Measurements from ENCODE around the gene RGS7.
"Not testable (repeated sequence)": the region's sequence is repeated elsewhere in the genome, so short reads cannot be mapped to it uniquely, and the experiment has no call there.

Gene RGS7

DNA sequence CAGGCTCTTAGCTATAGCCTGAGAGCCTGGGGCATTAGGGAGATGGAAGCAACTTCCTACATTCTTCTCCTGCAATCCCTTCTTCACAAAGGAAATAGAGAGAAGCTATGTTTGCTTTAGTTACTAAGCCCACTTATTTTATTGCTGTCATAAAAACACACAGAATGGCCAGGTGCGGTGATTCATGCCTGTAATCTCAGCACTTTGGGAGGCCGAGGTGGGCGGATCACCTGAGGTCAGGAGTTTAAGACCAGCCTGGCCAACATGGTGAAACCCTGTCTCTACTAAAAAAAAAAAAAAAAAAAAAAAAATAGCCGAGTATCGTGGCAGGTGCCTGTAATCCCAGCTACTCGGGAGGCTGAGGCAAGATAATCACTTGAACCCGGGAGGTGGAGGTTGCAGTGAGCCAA, 573.3 kb downstream of the RGS7 start:
- DNase-seq (ENCODE audit: low read depth) = not testable (repeated sequence)

DNA sequence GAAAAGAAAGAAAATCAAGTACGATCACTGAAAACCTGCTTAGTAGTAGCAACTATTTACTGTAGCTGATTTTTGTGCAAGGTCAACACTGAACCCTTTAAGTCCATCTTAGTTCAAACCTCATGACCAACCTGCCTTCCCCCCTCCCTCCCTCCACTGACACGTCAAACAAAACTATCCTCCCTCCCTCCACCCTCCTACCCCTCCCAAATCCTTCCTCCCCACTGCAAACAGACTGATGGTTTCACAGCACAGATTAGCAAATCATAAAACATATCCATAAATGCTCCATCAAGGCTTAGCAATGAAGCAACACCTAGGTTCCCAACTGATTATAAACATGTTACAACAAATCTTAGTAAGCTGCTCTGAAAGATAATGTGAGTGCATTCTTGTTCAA, 580.8 kb downstream of the RGS7 start:
- DNase-seq (ENCODE audit: low read depth) = no peak

DNA sequence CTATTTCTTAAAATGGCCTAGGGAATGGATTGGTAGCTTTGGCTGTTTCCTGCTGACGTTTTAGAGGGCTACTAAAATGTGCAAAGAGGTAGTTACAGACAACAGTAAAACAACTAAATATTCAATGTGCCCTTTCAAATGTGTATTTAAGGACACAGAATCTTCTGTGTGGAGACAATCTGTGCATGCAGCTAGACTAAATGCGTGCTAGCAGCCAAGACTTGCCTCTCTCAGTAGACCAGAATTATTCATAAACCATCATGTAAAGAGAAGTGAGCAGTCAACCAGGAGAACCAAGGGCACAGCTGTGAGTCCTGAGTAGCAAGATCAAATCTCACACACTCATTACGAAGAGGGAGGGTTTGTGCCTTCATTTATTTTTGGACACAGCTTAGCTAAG, 584.9 kb downstream of the RGS7 start:
- no peak for DNase-seq (ENCODE audit: low read depth)

DNA sequence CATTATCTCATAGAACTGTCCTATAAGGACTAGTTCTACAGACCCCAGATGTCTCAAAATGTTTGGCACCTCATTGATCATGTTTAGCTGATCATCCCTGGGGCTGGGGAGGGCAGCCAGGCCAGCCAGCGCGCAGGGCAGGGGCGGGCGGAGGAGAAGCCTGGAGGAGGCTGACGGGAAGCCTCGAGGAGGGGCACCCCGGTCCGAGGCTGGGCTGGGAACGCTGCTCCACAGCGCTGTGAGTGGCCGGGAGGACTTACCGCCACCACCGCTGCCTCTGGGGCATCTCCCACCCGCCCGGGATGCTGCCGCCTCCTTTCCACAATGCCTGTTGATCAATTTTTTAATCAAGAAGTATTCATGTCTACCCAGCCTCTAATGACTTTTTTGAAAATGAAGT, 585.6 kb downstream of the RGS7 start:
- DNase-seq (ENCODE audit: low read depth) = no peak

DNA sequence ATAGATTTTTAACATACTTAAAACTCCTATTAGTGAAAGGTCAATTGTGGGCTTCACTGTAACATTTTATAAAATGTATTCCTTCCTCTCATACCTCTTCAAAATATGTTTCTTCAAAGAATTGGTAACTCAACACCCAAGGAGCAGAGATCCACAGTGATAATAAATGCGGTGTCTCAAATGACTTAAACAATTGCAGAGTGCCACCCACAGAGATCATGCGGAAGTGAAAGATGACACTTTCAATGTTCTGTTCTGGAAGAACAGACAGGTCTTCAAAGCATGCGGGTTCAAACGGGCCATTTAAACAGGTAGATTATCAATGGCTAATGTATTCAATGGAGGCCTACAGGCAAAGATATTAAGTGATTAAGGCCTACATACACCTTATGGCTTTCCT, 588.0 kb downstream of the RGS7 start:
- no peak for DNase-seq (ENCODE audit: low read depth)

DNA sequence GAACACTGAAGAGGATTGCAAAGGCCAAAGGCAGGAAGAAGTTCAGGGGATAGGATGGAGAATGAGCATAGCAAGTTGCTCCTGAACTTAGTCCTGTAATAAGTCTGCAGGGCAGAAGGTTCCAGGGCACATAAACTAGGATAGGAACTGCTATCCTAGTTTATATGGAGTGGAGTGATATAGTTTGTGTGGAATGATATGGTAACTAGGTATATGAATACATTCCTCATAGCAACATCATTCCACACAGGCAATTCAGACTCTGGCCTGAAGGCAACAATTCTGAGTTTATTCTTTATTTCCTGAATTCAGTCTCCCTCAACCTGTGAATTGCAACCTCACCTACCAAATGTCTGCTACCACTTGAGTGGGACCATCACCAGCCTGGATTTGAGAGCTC, 590.2 kb downstream of the RGS7 start:
- no peak for DNase-seq (ENCODE audit: low read depth)

DNA sequence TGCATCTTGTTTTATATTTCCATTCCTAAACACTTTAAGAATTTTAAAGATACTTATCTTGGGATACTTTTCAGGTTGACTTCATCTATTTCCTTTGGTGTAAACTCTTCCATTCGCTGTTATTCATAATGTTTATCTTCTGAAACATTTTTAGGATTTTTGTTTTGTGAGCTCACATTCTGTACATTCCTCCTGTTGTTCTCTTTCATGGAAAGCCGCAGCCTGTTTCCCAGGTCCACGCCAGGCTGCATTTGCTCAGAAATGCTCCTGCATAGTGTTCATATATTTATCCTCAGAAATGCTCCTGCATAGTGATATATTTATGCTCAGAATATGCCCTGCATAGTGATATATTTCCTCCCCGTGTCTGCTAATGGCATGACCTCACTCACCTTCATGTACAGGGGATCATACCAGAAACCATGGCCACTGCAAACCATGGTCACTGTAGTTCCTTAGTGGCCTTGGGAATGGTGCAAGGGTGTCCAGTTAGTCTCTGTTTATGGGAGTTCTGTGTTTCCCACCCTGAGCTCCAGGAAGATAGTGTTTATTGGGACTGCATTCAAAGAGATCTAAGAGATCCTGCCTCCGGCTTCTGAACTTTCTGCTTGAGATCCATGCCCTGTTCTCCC, 591.2 kb downstream of the RGS7 start:
- DNase-seq (ENCODE audit: low read depth) = no peak

DNA sequence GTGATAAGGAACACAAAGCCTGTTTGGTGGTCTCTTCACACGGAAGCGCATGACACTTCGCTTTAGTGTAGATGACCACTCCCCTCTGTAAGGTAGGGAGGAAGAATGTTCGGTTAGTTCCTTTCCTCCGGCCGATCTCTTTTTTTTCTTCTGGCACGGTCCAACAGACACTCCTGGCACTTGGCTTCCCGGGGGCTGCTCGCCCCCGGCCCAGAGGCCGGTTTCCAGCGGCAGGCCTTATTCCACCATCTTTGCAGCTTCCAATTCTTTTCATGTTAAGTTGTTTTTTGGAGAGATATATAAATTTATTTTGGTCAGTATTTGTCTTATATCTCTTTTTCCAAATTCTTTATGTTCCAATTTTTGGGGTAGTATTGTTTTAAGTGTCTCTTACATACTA, 593.2 kb downstream of the RGS7 start:
- DNase-seq (ENCODE audit: low read depth) = no peak

DNA sequence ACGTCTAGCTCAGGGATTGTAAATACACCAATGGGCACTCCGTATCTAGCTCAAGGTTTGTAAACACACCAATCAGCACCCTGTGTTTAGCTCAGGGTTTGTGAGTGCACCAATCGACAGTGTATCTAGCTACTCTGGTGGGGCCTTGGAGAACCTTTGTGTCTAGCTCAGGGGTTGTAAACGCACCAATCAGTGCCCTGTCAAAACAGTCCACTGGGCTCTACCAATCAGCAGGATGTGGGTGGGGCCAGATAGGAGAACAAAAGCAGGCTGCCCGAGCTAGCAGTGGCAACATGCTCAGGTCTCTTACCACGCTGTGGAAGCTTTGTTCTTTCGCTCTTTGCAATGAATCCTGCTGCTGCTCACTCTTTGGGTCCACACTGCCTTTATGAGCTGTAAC, 593.9 kb downstream of the RGS7 start:
- DNase-seq (ENCODE audit: low read depth) = not testable (repeated sequence)

DNA sequence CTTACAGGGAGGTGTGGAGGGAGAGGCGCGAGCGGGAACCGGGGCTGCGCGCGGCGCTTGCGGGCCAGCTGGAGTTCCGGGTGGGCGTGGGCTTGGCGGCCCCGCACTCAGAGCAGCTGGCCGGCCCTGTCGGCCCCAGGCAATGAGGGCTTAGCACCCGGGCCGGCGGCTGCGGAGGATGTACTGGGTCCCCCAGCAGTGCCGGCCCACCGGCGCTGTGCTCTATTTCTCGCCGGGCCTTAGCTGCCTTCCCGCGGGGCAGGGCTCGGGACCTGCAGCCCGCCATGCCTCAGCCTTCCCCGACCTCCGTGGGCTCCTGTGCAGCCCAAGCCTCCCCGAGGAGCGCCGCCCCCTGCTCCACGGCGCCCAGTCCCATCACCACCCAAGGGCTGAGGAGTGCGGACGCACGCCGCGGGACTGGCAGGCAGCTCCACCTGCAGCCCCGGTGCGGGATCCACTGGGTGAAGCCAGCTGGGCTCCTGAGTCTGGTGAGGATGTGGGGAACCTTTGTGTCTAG, 594.5 kb downstream of the RGS7 start:
- not testable (repeated sequence) for DNase-seq (ENCODE audit: low read depth)

DNA sequence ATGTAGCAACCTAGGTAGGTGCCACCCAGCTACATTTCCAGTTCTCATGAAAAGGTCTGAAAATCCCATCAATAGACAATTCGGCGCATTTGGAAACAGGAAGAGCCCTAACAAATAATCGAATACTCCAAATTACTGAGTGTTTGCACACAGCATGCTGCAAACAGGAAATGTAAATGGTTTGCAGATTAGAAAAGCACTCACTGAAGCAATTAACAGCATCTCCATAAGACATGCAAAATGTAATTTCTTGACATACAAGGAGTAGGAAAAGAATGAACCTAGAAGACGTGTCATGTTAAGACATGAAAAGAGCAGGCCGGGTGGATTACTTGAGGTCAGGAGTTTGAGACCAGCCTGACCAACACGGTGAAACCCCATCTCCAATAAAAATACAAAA, 598.2 kb downstream of the RGS7 start:
- DNase-seq (ENCODE audit: low read depth) = not testable (repeated sequence)

DNA sequence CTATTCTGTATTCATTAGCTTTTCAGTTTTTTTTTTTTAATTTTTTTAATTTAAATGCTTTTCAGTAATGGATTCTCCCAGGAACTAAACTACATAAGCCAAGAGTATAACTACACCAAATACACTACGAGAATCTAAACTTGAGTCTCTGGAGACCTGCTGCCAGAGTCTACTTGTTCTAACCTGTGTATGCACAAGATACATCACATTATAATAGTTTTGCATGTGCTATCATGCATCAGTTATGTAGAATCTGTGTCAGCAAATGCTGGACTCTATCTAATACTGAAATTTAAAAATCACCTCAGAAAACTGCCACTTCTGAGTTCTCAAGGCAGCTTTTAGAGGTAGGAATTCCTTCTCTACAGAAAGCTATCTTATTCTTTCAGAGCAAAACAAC, 598.7 kb downstream of the RGS7 start:
- DNase-seq (ENCODE audit: low read depth) = no peak

DNA sequence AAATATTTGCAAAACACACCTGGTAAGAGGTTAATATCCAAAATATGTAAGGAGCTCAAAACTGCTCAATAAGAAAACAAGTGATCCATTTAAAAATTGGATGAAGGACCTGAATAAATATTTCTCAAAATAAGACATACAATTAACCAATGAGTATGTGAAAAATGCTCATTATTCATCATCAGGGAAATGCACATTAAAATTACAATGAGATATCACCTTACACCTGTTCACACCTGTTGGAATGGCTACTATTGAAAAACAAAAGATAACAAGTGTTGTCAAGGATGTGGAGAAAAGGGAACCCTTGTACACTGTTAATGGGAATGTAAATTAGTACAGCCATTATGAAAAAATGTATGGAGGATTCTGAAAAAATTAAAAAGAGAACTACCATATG, 609.1 kb downstream of the RGS7 start:
- DNase-seq (ENCODE audit: low read depth) = no peak

DNA sequence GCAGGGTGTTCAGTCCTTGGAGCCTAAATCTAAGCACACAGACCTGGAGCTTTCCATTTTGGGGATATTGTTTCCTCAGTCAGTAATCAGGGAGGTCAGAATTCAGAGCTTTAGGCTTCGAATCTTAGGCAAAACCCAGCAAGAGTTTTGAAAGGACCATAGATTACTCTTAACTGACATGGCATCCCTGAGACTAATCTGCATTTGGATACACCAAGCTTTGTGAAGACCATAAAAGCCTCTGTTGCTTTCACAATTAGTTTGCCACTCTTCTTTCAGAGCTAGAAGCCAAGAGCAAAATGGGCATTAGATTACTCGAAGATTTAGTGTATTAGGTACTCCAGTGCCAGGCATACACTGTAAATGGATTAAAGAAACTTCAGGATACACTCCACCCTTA, 613.3 kb downstream of the RGS7 start:
- DNase-seq (ENCODE audit: low read depth) = no peak

DNA sequence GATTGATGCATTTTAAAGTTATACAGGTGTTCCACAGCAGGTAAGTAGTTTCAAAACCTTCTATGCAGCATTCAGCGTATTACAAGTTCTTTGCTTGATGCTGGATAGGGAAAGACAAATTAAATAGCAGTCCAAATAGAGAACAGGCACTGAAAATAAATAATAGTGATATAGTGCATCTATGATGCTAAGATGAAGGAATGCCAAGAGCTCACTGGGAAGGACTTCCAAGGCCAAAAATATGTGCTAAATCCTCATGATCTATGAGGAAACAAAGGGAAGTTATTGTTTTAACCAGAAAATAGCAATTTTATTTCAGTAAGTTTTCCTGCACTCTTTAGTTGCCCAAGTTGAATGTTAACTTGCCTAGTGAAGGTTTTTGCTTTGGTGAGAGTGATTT, 617.3 kb downstream of the RGS7 start:
- no peak for DNase-seq (ENCODE audit: low read depth)

DNA sequence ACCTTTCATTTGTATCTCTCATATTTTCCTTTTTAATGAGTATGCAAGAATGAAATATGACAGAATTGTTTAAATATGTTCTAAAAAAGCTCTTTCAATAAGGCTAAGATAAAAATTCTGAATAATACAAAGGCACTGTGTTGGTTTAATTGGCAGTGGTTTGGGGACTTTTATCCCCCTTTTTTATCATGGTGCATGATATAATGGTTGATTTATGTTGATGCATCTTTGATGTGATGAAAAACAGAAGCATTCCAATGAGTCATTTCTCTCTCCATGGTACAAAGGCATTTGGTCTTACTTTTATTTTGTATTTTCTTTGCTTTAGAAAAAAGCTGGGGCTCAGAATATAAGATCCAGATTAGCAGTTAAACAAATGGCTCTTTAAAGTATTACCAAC, 617.9 kb downstream of the RGS7 start:
- DNase-seq (ENCODE audit: low read depth) = no peak

DNA sequence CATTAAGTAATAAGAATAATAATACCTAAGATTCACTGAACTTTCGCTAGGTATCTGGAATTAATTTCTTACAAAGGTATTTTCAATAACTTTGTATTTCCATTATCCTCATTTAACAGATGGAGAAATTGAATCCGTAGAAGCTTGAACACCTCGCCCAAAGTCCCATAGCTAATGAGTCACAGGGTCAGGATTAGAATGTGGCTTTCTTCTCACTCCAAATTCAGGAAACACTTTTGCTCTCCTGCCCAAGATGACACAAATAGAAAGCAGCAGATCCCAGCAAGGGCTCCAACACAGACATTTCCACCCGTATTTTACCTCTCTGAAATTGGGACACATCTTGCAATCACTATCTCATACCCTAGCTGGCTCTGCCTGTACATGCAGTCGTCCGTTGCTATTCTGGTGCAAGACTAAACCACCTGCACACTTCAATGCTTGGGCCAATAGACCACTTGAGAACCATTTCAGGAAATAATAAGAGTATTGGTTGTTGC, 619.2 kb downstream of the RGS7 start:
- DNase-seq (ENCODE audit: low read depth) = no peak

DNA sequence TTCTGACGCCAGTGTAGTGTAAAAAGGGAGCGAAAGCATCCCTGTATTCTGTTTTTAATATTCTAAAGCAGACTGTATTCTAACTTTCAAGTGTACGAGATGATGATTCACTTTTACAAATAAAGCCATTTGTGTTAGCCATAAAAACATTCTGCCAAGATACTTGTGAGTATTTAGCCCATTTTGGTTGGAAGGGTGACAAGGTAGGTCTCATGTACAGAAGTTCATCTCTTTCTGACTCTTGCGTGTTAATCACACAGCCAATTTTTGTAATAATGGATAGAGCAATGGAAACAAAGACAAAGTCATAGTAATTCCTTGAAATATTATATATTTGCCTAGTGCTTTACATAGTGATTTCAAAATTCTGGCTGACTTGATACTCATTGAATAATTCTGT, 619.7 kb downstream of the RGS7 start:
- no peak for DNase-seq (ENCODE audit: low read depth)

DNA sequence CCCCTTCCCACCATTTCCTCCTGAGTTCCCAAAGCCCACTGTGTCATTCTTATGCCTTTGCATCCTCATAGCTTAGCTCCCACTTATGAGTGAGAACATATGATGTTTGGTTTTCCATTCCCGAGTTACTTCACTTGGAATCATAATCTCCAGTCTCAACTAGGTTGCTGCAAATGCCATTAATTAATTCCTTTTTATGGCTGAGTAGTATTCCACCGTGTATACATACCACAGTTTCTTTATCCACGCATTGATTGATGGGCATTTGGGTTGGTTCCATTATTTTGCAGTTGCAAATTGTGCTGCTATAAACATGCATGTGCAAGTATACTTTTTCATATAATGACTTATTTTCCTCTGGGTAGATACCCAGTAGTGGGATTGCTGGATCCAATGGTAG, 622.3 kb downstream of the RGS7 start:
- DNase-seq (ENCODE audit: low read depth) = not testable (repeated sequence)

DNA sequence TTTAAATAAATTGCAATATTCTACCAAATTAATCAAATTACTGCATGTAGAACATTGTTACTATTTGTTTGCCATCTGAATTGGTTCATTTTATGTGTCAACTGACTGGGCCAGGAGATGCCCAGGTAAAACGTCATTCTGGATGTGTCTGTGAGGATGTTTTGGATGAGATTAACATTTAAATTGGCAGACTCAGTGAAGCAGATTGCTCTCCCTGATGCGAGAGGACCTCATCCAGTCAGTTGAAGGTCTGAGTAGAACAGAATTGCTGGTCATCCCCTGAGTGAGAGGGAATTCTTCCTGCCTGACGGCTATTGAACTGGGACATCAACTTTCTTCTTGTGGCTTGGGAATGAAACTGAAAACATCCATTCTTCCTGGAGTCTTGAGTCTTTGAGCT, 623.0 kb downstream of the RGS7 start:
- DNase-seq (ENCODE audit: low read depth) = no peak

DNA sequence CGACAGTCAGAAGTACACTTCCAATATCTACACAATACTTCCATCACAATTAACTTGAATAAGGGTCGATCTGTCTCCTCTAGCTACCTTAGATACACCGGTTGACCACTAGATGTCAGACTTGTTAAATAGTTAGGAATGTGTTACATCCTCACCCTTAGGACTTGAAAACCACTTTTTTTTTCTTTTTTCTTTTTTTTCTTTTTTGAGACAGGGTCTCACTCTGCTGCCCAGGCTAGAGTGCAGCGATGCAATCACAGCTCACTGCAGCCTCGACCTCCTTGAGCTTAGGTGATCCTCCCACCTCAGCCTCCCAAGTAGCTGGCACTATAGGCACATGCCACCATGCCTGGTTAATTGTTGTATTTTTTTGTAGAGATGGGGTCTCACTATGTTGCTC, 624.6 kb downstream of the RGS7 start:
- DNase-seq (ENCODE audit: low read depth) = no peak

All from T follicular helper cell (primary cell).